HG03571 (cell line): ENCODE measurements around the gene CACNA2D4.

Experiments used
- ATAC-seq: cut with Tn5 transposase; IDR thresholded peaks from one replicate; pipeline ENCODE4 v1.9.1; 2021; ENCODE audit not compliant: unreplicated experiment

Gene CACNA2D4

DNA sequence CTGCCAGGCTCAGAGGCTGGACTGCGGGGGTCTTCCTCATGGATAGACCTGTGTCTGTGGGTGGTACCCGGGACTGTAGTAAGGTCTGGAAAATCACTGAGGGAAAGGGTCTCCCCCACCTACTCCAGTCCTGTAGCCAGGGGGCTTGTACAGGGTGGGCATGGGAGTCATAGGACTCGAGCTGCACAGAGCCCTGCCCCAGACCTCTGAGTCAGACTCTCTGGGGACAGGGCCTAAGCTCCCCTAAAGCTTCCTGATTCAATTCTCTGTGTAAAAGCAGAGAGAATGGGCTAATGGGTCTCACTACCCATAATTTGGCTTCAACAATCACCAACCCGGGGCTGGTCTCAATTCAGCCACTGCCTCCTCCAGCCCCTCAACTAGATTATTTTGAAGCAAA is 71.0 kb downstream of the CACNA2D4 start:
- no peak for ATAC-seq

DNA sequence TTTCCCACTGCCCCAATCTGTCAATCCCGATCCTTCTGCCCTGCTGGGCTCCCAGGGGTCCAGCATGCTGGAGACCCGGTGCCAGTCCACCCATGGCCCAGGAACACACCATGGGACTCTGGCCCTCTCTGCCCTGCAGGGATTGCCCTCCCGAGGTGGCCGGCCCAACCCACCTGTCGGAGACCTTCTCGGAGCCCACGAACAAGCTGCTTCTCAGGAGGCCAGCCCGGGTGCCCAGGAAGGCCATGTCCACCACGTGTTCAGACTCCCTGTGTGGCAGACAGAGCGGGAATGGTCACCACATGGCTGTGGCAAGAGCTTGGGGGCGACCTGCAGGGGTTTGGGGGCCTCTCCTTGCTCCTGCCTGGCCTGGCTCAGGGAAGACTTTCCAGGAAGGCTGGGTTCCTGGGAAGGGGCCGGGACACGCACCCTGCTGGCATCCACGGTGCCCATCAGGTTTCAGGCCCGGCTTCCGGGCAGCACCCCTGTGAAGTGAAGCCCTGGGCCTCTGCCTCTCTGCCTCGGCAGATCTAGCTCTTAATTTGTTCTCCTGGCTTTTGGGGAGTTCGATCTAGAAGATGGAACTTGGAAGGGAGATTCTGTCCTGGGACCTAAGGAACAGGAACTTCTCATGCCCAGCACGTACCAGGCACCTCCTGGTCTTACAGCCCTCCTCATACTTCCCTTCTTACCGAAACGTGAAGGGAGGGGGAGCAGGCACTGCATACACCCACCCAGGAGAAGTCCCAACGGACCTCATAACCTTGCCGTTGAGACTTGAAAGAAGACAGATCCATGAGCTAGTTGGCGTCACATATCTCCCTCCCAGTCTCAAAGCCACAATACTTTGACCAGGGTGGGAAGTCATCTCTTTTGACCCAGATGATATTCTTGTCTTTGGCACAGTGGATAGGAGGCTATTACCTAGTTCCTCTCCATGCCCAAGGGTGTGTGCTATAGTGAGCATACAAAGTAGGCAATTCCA is 71.7 kb downstream of the CACNA2D4 start:
- no peak for ATAC-seq

DNA sequence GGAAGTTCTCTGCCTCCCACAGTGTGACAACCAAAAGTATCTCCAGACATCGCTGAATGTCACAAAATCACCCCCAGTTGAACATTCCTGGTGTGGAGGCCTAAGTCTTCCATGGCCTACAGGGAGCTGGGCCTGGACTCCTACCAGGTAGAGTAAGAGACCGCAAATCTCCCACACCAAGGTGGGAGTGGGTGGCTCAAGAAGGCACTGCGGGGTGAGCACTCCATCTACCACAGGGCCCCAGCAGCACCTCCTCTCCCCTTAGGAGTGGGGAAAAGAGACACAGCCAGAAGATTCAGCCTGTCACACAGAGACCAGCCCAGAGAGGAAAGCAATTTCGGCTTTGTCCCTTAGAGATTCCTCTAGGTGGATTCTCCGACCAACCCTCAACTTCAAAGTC is 72.6 kb downstream of the CACNA2D4 start:
- ATAC-seq: no peak

DNA sequence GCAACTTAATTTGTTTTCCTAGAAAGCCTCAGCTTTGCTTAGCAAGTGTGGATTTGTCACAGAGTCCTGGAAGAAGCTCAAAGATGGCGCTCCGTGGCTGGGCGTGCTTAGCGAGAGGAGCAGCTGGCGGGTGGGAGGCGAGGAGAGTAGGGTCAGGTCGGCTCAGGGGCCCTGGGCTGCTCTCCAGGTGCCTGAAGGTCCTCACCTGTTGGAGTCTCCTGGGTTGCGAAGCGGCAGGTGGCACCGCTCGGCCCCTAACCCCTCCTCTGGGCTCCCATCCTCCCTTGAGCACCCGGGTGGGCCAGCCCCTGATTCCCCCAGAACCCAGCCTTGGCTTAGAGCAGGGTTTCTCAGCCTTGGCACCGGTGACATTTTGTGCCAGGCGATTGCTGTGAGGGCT is 73.0 kb downstream of the CACNA2D4 start:
- ATAC-seq: no peak

DNA sequence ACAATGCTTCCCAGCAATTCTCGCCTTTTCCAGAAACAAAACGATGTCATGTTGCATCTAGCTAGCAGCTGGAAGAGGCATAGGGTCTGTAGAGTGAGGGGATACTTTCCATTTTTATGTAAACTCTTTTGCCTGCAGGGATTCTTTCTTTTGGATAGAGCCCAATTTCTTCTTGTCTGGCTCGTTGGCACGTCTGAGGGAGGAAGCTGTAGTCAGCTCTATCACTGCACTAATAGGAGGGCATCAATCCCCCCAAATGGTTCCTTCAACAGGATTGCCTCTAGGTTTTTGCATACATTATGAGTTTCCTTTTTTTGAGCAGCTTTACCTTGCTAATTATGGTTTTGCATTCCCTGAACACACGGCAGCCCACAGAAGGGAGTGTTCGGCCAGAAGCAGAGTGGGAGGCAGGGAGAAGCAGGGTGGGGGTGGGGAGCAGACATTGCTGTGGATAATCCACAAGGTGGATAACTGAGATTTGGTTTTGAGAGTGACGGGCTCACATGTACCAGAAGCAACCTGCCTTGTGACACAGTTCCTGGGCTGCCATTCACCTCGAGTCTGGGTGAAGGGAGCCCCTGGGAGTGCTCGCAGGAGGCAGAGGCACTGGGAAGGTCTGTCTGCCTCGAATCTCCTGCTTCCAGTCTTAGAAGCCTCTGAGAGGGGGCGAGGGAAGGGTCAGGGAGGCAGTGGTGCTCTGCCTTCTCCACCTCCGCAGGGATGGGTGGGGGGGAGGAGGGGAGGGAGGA is 73.6 kb downstream of the CACNA2D4 start:
- ATAC-seq: no peak

DNA sequence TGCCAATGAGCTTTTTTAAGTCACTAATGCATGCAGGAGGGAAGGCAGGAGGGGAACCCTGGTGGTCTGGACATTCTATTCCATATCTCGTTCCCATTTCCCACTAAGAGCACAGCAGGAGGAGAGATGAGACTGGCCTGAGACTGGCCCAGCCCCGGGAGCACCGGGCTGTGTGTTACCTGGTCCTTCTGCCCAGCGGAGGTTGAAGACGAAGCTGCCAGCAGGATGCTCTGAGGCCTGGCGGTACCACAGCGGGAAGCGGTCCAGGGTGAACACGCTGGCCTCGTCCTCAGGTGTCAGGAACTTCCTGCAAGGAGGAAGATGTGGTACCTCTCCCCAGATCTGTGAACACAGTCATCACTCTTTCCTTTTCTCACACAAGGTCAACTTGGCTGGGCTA is 74.2 kb downstream of the CACNA2D4 start:
- no peak for ATAC-seq

DNA sequence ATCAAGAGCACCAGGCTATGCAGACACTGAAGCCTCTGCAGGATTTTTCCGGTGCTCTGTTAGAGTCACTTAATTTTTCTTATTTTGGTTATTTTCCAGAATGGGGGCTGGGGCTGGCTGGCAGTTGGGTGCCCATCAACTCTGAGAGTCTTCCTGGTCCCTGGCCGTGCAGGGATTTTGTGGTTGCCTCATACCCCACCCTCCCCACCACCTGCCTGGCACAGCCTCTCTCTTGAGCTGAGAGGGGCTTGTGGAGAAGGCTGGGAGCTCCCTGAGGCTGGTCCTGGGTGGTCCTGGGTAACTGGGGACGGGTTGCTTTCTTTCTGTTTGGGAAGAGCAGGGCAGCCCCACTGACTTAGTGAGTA is 74.8 kb downstream of the CACNA2D4 start:
- no peak for ATAC-seq

DNA sequence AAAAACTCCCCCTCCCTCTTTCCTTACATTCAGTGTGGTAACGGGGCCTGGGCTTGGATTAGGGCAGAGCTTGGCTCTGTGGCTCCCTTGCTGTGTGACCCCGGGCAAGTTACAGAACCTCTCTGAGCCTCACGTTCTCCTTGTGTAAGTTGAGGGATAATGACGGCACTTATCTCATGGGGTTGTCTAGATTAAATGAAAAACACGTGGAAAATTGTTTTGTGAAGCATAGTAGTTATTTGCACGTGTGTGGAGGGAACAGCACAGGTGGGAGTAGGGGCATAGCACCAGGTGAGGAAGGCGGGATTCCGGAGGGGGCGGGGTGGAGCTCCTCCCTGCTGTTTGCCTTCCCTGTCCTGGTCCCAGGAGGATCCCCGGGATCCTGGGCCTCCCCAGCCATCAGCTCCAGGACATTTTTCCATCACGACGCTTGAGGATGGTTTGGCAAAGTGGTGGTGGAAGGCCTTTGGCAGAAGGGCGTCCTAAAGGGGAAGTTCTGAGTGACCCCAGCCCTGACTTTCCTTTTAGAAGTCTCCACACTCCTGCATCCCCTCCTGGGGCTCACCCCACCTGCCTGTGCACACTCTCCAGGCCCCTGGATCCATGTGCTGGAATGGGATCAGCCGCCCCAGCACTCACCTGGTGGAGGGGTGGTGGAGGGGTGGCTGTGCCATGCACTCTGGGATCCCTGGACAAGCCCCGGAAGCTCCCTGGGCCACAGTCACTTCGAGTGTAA is 75.4 kb downstream of the CACNA2D4 start:
- no peak for ATAC-seq

DNA sequence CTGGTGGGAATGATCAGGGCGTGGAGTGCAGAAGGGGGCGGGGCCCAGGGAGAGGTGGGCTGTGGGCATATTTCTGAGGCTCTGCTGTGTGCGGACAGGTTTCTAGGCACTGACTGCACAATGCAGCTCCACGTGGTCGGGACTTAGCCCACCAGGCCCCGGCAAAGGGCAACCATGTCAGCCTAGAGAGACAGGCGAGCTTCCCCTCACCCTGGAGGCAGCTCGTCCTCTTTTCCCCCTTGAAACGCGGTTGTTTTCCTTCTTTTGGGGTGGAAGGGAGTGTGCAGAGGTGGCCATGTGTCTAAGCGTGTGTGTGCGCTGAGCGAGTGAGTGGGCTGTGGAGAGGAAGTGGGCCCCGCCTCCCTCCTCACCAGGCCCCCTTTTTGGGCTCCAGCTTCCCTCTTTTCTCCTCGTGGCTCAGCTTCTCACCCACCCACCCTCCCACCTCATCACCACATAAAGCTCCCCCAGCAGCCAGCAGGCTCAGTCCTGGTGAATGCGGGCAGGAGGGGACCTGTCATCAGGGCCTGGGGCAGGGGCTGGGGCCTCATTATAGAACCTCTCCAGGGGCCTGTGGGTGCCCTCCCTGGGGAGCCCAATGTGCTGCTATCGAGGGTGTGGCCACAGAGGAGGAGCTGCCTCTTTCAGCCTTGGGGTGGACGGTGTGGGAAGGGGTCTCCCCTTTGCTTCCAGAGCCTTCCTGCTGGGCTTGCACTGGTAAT is 76.1 kb downstream of the CACNA2D4 start:
- no peak for ATAC-seq

DNA sequence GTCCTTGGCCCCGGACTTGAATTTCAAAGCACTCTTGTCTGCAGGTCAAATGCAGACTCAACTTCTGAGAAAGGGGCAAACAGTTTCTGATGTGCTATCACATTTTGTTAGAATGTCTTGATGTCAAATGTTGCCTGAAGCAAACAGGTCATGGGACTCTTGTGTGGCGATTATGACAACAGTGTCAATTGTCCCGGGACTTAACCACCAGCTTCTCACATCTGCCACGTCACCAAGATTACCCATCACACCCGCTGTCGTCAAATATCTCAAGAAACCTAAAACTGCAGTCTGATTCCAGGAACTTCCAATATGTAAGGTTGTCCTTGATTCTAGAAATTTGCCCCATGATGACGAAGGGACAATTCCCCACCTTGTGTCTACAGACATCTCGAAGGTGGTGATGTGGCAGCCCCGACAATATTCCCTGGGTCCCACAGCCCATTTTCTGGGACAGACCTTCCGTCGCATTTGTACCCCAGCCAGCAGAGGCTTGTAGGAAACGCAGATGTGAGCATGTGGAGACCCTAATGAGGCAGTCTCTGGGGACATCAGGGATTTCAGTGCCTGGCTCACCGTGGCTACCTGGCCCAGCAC is 76.8 kb downstream of the CACNA2D4 start:
- no peak for ATAC-seq

DNA sequence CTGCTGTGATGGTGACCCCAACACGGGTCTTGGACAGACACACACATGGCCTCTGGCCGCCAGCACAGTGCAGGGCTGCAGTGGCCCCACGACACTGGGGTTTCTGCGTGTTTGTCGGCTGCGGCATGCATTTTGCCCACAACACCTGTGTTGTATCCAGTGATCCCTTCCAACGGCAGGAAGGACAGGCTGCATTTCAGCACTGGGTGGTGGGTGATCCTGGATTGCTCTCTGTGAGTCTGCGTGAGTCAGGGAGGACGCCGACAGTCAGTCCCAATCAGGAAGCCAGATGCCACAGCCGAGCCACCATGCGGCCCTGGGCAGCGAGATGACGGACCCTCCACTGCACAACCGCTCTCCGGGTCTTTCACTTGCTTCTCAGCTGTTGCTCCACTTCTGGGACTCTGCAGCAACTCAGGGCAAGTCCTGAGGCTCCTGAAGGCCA is 77.4 kb downstream of the CACNA2D4 start:
- ATAC-seq: no peak

DNA sequence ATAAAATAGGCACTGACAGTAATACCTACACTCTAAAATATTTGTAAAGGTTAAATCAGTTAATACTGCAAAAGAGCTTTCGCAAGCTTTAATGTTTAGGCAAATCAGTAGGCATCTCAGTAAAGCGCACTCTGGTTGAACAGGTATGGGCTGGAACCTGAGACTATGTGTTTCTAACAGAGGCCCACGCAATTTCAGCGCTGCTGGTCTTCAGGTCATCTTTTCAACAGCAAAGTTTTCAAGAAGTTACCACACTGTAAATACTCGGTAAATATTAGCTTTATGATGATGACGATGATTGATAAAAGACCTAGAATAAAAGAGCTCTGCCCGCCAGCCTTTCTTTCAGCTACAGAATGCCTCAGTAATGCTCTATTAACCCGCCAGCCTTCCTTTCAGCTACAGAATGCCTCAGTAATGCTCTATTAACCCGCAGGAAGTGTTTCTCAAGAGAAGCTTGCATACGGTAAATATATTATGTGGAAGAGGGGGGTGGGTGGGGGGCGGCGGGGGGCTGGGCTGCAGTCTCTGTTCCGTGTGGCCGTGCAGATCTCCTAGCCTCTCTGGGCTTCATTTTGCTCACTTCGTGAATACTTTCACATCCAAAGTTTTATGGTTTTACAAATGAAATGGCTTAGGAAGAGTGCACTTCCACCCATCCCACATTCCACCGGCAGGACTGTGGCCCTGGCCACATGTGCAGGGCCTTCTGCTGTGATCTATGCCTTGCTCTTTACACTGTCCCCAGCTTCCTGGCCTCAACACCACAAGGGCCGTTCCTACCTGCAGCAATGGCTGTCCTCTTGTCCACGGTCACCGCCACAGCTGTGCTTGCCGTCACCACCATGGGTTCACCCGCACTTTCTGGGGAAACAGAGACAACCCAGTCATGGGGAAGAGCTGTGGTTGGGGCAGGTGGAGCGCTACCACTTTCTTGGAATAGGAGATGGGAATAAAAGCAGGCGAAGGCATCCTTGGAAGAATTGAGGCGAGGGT is 78.2 kb downstream of the CACNA2D4 start:
- ATAC-seq: no peak

DNA sequence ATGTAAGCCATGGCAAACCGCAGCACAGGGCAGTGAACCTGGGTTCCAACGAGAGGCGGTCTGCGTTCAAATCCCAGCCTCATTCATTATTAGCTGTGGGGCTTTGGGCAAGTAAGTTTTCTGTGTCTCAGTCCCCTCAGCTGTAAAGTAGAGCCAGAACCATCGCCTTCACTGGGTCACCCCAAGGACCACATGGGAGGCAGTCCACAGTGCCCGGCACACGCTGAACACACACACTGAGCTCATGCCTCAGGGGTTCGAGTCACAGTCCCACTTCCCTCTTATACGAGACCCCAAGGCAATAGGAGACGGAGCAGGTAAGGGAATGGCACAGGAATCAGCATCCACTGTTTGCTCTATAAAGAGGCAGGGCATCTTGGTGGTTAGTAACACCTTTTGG is 79.0 kb downstream of the CACNA2D4 start:
- ATAC-seq: no peak

DNA sequence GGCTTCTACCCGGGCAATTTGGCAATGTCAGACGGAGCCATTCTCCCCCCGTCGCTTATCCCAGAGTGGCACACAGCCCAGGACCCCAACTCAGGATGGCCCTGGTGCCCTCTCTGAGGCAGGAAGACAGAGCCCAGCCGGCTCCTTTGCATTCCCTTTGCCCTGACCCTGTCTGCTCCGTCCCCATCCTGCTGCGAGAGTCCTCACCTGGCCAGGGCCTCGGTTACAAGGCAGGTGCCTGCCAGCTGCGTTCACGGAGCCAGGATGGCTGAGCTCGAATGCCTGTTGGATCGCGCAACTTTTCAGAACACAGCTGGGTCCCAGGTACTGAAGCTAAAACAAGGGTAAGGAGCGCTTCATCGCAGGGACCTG is 79.5 kb downstream of the CACNA2D4 start:
- ATAC-seq: no peak

DNA sequence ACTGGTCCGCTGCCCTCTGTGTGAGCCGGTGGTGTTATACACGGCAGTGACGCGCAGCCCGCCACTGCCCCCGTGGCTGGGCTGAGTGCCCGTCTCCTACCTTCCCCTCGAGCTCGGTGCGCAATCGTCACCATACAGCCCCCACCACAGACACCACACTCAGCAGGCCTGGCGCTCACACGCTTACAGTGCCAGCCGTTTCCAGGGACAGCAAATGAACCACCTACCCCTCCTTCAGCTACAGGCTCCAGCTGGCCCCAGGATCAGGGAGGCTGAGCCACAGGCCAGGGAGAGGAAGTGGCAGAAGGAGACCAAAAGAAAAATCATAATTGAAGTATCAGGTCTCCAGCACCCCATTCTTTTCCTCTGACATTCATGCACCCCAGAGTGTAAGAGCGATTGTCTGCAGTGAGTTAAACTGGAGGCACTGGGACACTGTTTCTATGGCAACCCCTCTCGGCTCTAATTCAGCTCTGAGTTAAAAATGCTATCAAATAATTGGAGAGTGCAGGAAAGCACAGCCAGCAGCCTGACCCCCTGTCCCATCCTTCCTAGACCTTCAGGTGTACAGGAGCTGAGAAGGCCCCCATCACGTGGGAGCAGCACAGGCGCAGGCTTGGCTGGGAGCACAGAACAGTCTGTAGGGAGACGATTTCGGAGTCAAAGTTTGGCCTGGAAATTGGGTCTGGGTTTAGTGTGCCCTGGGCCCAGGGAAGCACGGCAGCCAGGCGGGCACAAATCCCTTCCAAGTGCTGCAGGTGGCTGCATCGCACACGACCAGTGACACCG is 80.1 kb downstream of the CACNA2D4 start:
- no peak for ATAC-seq

DNA sequence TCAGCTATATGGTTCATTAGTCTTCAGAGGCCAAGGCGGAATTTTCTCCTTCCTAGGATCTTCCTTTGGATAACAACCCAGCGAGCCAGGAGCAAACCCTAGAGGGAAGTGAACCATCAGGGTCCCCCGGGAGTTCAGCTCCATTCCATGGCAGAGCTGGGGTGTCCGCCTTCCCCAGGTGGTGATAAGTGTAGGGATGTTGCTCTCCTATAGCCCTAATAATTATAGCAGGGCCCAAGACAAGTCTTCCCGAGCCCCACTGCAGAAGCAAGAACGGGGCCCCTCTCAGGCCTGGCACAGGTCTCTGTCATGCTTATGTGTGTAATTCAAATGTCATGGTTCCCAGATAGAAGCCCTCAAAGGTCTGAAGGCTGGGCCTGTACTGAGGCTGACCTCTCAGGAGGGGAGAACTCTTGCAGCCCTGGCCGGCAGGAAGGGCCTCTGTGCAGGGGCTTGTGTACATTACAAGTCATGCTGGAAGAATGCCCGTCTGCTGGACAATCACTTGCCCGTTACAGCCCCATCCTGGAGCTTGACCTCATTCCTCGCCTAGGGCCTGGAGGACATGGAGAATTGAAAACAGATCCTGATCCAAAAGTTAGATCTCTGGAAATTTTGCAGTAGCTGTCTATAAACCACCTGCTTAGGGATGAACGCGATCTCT is 80.8 kb downstream of the CACNA2D4 start:
- ATAC-seq: no peak

DNA sequence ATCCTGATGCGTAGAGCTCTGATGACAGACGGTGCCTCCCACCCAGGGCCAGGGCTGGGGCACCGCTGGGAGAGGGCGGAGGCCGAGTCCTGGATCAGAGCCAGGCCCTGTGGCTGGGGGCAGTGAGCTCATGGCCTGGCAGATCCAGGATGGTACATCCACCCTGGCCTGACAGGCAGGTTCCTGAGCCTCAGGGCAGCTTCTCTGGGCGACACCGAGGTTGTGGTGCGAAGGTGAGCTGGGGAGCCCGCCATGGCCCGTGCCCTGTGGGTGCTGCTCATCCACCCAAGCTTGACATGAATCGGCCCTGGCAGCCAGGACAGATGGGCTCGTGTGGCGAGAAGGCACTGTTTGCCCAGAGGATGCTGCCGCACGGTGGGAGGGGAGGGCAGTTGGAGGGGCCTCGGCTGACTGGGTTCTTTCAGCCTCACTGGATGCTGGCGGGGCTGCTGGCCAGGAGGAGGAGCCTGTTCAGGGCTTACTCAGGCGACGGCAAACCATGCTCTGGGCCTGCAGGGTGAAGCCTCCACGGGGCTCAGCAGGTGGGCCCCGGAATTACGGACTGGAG is 81.5 kb downstream of the CACNA2D4 start:
- no peak for ATAC-seq
